Measurements from ENCODE around the gene SCARB1. TPM values are rescaled to one million over a fixed set of nuclear protein-coding genes. Genes with fewer than 3 reads are reported as not detected.

SCARB1 gene
- total and polyA plus RNA-seq, 2 donors (not counting 3 experiments of a cell fraction or from before 2014, with no cell fraction given): 125 to 141 TPM

- H3K27me3 ChIP-seq (ENCODE audit: control insufficient read depth in 2 of 2, insufficient read depth in 2 of 2, low read length in 2 of 2): no peaks in the 10 kb centered on the region
- POLR2A ChIA-PET: no interaction called here
- H3K9me1 ChIP-seq (replicated peaks; ENCODE audit: control insufficient read depth, extremely low read depth, insufficient read depth, low read length): no peaks in the 10 kb centered on the region
- TF ChIP-seq MYC (IDR thresholded peaks at IDR 0.05; ENCODE audit: low read depth, low read length): no peak
- no peak for TF ChIP-seq FOS (IDR thresholded peaks at IDR 0.05; ENCODE audit: borderline replicate concordance, insufficient read depth, low read length)
- no peak for TF ChIP-seq JUN (IDR thresholded peaks at IDR 0.05; ENCODE audit: borderline replicate concordance, insufficient read depth, insufficient read length, low read depth)
- no peak for TF ChIP-seq CTCF (IDR thresholded peaks at IDR 0.05; ENCODE audit: extremely low read depth in 1 of 2, insufficient read depth in 1 of 2, low read depth in 1 of 2, low read length in 2 of 2)
- TF ChIP-seq EZH2 (IDR thresholded peaks at IDR 0.05; ENCODE audit: borderline replicate concordance, low read depth, low read length, severe bottlenecking): no peak
- no peak for TF ChIP-seq MAX (IDR thresholded peaks at IDR 0.05; ENCODE audit: insufficient read depth, insufficient read length)
- TF ChIP-seq POLR2A (IDR thresholded peaks at IDR 0.05; ENCODE audit: low read depth, low read length): no peak
- no peak for TF ChIP-seq POLR2AphosphoS5 (IDR thresholded peaks at IDR 0.05; ENCODE audit: insufficient read depth, low read depth, low read length)
- TF ChIP-seq GATA2 (IDR thresholded peaks at IDR 0.05; ENCODE audit: insufficient read depth, insufficient read length, low read depth, low read length): no peak
- FAIRE-seq: no peak
- CTCF ChIA-PET: no interaction called here
- no peaks in the 10 kb centered on the region for H3K4me1 ChIP-seq (ENCODE audit: control insufficient read depth, extremely low read depth, insufficient read depth, low read length)
- no peak overlapping the region for H2AFZ ChIP-seq (ENCODE audit: low read depth, low read length)
- intact Hi-C loops (cut with micrococcal nuclease) (no loop called here), dilution Hi-C loops (cut with MboI; ENCODE audit: extremely low pct_ligation_motif_present, low sequenced_read_pairs) (no loop called here)
- H3K36me3 ChIP-seq (ENCODE audit: control insufficient read depth in 2 of 2, extremely low read depth in 1 of 2, insufficient read depth in 2 of 2, low read length in 2 of 2): no peaks in the 10 kb centered on the region
- no peaks in the 10 kb centered on the region for H3K9me3 ChIP-seq (replicated peaks; ENCODE audit: control insufficient read depth, insufficient read depth, low read length)
- no TSS peak for BruUV-seq (replicated peaks)
- H3K4me3 ChIP-seq (replicated peaks in 1 of 3; ENCODE audit: insufficient read depth in 1 of 3, low read depth in 1 of 3, low read length in 3 of 3): no peak overlapping the region
- H3K27ac ChIP-seq (ENCODE audit: insufficient read depth, low read depth, low read length): no peak overlapping the region
- H3K4me2 ChIP-seq (ENCODE audit: insufficient read depth, low read length): no peak overlapping the region
- H4K20me1 ChIP-seq (replicated peaks; ENCODE audit: control insufficient read depth, extremely low read depth, insufficient read depth, low read length): no peaks in the 10 kb centered on the region
- no peak overlapping the region for H3K9ac ChIP-seq (replicated peaks; ENCODE audit: extremely low read depth, insufficient read depth, low read length)
- H3K79me2 ChIP-seq (ENCODE audit: control insufficient read depth, insufficient read depth, low read length): peaks cover 35% of the 10 kb centered on the region
- no peak for DNase-seq (ENCODE audit: low read depth, low spot score)
Observed at GRCh38 chr12:124844411-124845397, 19.0 kb downstream of the SCARB1 start.
